ENCODE measurements around the gene RAB22A. TPM values are rescaled to one million over a fixed set of nuclear protein-coding genes. Genes with fewer than 3 reads are reported as not detected.
"Not testable (repeated sequence)": the region's sequence is repeated elsewhere in the genome, so short reads cannot be mapped to it uniquely, and the experiment has no call there.

RAB22A gene
- polyA plus RNA-seq, 1 donor, result 14.5 TPM

- DNase-seq (ENCODE audit: low read depth), result no peak
Observed at GRCh38 chr20:58408603-58409246, 99.2 kb downstream of the RAB22A start.

GRCh38 chr20:58414216-58414615, 104.7 kb downstream of the RAB22A start:
- DNase-seq (ENCODE audit: low read depth), result not testable (repeated sequence)

GRCh38 chr20:58414786-58415185, 105.3 kb downstream of the RAB22A start:
- not testable (repeated sequence) for DNase-seq (ENCODE audit: low read depth)

- no peak for DNase-seq (ENCODE audit: low read depth)
Observed at GRCh38 chr20:58416057-58416456, 106.5 kb downstream of the RAB22A start.

GRCh38 chr20:58416835-58417234, 107.3 kb downstream of the RAB22A start:
- no peak for DNase-seq (ENCODE audit: low read depth)

Other genes starting within 250 kb of the RAB22A start
- not detected for gene ANKRD60, start 81.1 kb upstream of the RAB22A start, polyA plus RNA-seq (ENCODE audit: insufficient read length)
- 54.6 TPM for gene VAPB, start 79.5 kb downstream of the RAB22A start, polyA plus RNA-seq (ENCODE audit: insufficient read length)
- gene APCDD1L, start 205.7 kb downstream of the RAB22A start, polyA plus RNA-seq (ENCODE audit: insufficient read length), result 5.9 TPM

Data from forelimb muscle (tissue), 1 donor.